SJSA1 (cell line): ENCODE data around the gene SEMA3E. TPM values are rescaled to one million over a fixed set of nuclear protein-coding genes. Genes with fewer than 3 reads are reported as not detected.
"Not testable (repeated sequence)": the region's sequence is repeated elsewhere in the genome, so short reads cannot be mapped to it uniquely, and the experiment has no call there.

ENCODE experiments used
- DNase-seq, 2 experiments: peaks; one replicate each; pipeline ENCODE4 v3.0.0-alpha.2; 2015 to 2020; ENCODE audit warnings: low spot score in 2 of 2, low read depth in 1 of 2
- H3K27ac ChIP-seq: fragments of 250-450 bp; sonication (Bioruptor Pico); 2 replicates; pipeline ENCODE4 v1.5.1; 2020; ENCODE audit warnings: mild to moderate bottlenecking, moderate library complexity
- H3K27me3 ChIP-seq: fragments of 250-450 bp; sonication (Bioruptor Pico); replicated peaks from 2 replicates; pipeline ENCODE4 v1.5.1; 2020; ENCODE audit warnings: mild to moderate bottlenecking, moderate library complexity
- H3K36me3 ChIP-seq: fragments of 250-450 bp; sonication (Bioruptor Pico); 2 replicates; pipeline ENCODE4 v1.5.1; 2020; ENCODE audit warnings: mild to moderate bottlenecking
- H3K4me1 ChIP-seq: fragments of 250-450 bp; sonication (Bioruptor Pico); replicated peaks from 2 replicates; pipeline ENCODE4 v1.6.1; 2021; ENCODE audit warnings: mild to moderate bottlenecking
- H3K4me3 ChIP-seq: fragments of 250-450 bp; sonication (Bioruptor Pico); 2 replicates; pipeline ENCODE4 v1.5.1; 2020; ENCODE audit warnings: mild to moderate bottlenecking
- H3K9me3 ChIP-seq: fragments of 250-450 bp; sonication (Bioruptor Pico); replicated peaks from 2 replicates; pipeline ENCODE4 v1.5.1; 2020; ENCODE audit warnings: mild to moderate bottlenecking
- total RNA-seq: library from RNA; depleted of rRNA; stranded (reverse); fragments of >200 nt; shearing (Covaris generic); gene quantifications from 2 replicates; pipeline ENCODE4 v1.2.3, GENCODE V29; 2014

SEMA3E gene
- total RNA-seq, 1 experiment from 2014 or later, result 0.18 TPM

GRCh38 chr7:83459101-83459929 lies 189.6 kb downstream of the SEMA3E start:
- H3K4me1 ChIP-seq, H3K9me3 ChIP-seq, H3K4me3 ChIP-seq, H3K27ac ChIP-seq, DNase-seq, H3K27me3 ChIP-seq, H3K36me3 ChIP-seq: not testable (repeated sequence)

- Histone ChIP-seq H3K27me3 (no peaks in the 10 kb centered on the region), H3K27ac (no peak overlapping the region), H3K4me3 (no peak overlapping the region), H3K4me1 (no peaks in the 10 kb centered on the region), H3K36me3 (no peaks in the 10 kb centered on the region), H3K9me3 (no peaks in the 10 kb centered on the region)
- DNase-seq, result no peak
These were observed 191.7 kb downstream of the SEMA3E start for GRCh38 chr7:83457022-83457892.

GRCh38 chr7:83456413-83456812 lies 192.5 kb downstream of the SEMA3E start:
- no peaks in the 10 kb centered on the region for H3K9me3 ChIP-seq
- H3K4me1 ChIP-seq, result no peaks in the 10 kb centered on the region
- H3K27ac ChIP-seq, result no peak overlapping the region
- H3K36me3 ChIP-seq, result no peaks in the 10 kb centered on the region
- no peak overlapping the region for H3K4me3 ChIP-seq
- H3K27me3 ChIP-seq, result no peaks in the 10 kb centered on the region
- DNase-seq, result no peak

GRCh38 chr7:83455612-83456011 lies 193.3 kb downstream of the SEMA3E start:
- Histone ChIP-seq H3K4me1 (no peaks in the 10 kb centered on the region), H3K36me3 (no peaks in the 10 kb centered on the region), H3K4me3 (no peak overlapping the region), H3K9me3 (no peaks in the 10 kb centered on the region), H3K27ac (no peak overlapping the region), H3K27me3 (peaks cover 4% of the 10 kb centered on the region; the same call in 1 of the 2 replicates)
- no peak for DNase-seq

- H3K27me3 ChIP-seq, result peaks cover 7% of the 10 kb centered on the region; the same call in 1 of the 2 replicates
- H3K27ac ChIP-seq, result no peak overlapping the region
- no peak for DNase-seq
- no peaks in the 10 kb centered on the region for H3K36me3 ChIP-seq
- H3K4me3 ChIP-seq, result no peak overlapping the region
- H3K4me1 ChIP-seq, result no peaks in the 10 kb centered on the region
- H3K9me3 ChIP-seq, result no peaks in the 10 kb centered on the region
These were observed 196.7 kb downstream of the SEMA3E start for GRCh38 chr7:83452256-83452655.

GRCh38 chr7:83451501-83452045 lies 197.4 kb downstream of the SEMA3E start:
- Histone ChIP-seq H3K27me3 (peaks cover 7% of the 10 kb centered on the region; the same call in 1 of the 2 replicates), H3K27ac (no peak overlapping the region), H3K36me3 (no peaks in the 10 kb centered on the region), H3K4me3 (no peak overlapping the region), H3K9me3 (no peaks in the 10 kb centered on the region), H3K4me1 (no peaks in the 10 kb centered on the region)
- DNase-seq, result no peak

GRCh38 chr7:83449781-83450180 lies 199.2 kb downstream of the SEMA3E start:
- no peak for DNase-seq
- H3K27me3 ChIP-seq, result peaks cover 7% of the 10 kb centered on the region; the same call in 1 of the 2 replicates
- H3K4me3 ChIP-seq, result no peak overlapping the region
- no peaks in the 10 kb centered on the region for H3K4me1 ChIP-seq
- no peaks in the 10 kb centered on the region for H3K36me3 ChIP-seq
- no peaks in the 10 kb centered on the region for H3K9me3 ChIP-seq
- H3K27ac ChIP-seq, result no peak overlapping the region

- Histone ChIP-seq H3K4me3 (no peak overlapping the region), H3K9me3 (no peaks in the 10 kb centered on the region), H3K36me3 (no peaks in the 10 kb centered on the region), H3K4me1 (no peaks in the 10 kb centered on the region), H3K27ac (no peak overlapping the region), H3K27me3 (peaks cover 7% of the 10 kb centered on the region; the same call in 1 of the 2 replicates)
- no peak for DNase-seq
These were observed 201.3 kb downstream of the SEMA3E start for GRCh38 chr7:83447681-83448080.

GRCh38 chr7:83446102-83446669 lies 202.8 kb downstream of the SEMA3E start:
- H3K27ac ChIP-seq, result no peak overlapping the region
- no peak overlapping the region for H3K4me3 ChIP-seq
- H3K27me3 ChIP-seq, result peaks cover 13% of the 10 kb centered on the region; the same call in 1 of the 2 replicates

GRCh38 chr7:83442911-83443310 lies 206.0 kb downstream of the SEMA3E start:
- no peak for DNase-seq
- H3K4me3 ChIP-seq, result no peak overlapping the region
- no peaks in the 10 kb centered on the region for H3K9me3 ChIP-seq
- H3K4me1 ChIP-seq, result no peaks in the 10 kb centered on the region
- H3K27me3 ChIP-seq, result peaks cover 8% of the 10 kb centered on the region; the same call in 1 of the 2 replicates
- H3K36me3 ChIP-seq, result no peaks in the 10 kb centered on the region
- no peak overlapping the region for H3K27ac ChIP-seq

More at GRCh38 chr7:83446102-83446669, 202.8 kb downstream of the SEMA3E start:
- no peaks in the 10 kb centered on the region for H3K4me1 ChIP-seq
- no peaks in the 10 kb centered on the region for H3K36me3 ChIP-seq
- no peaks in the 10 kb centered on the region for H3K9me3 ChIP-seq
- no peak for DNase-seq

GRCh38 chr7:83439026-83439425 lies 209.9 kb downstream of the SEMA3E start:
- H3K27ac ChIP-seq, result no peak overlapping the region
- H3K4me1 ChIP-seq, result no peaks in the 10 kb centered on the region
- no peaks in the 10 kb centered on the region for H3K36me3 ChIP-seq
- H3K4me3 ChIP-seq, result no peak overlapping the region
- peaks cover 8% of the 10 kb centered on the region; the same call in 1 of the 2 replicates for H3K27me3 ChIP-seq
- no peak for DNase-seq
- H3K9me3 ChIP-seq, result no peaks in the 10 kb centered on the region

- not testable (repeated sequence) for H3K36me3 ChIP-seq, H3K4me1 ChIP-seq, H3K27ac ChIP-seq, H3K27me3 ChIP-seq, H3K4me3 ChIP-seq, H3K9me3 ChIP-seq, DNase-seq
These were observed 218.7 kb downstream of the SEMA3E start for GRCh38 chr7:83430289-83430688.

GRCh38 chr7:83429493-83429892 lies 219.4 kb downstream of the SEMA3E start:
- no peak for DNase-seq
- Histone ChIP-seq H3K27me3 (peaks cover 5% of the 10 kb centered on the region; the same call in 1 of the 2 replicates), H3K4me1 (no peaks in the 10 kb centered on the region), H3K36me3 (no peaks in the 10 kb centered on the region), H3K27ac (no peak overlapping the region), H3K9me3 (no peaks in the 10 kb centered on the region), H3K4me3 (no peak overlapping the region)
